ENCODE data around the gene AMH. TPM values are rescaled to one million over a fixed set of nuclear protein-coding genes. Genes with fewer than 3 reads are reported as not detected.
A peak's percentile ranks its signal among the peaks of the same experiment; 100 is the strongest.

AMH gene
- total RNA-seq, 2 experiments from 2014 or later = 14.8 to 49.7 TPM

DNA sequence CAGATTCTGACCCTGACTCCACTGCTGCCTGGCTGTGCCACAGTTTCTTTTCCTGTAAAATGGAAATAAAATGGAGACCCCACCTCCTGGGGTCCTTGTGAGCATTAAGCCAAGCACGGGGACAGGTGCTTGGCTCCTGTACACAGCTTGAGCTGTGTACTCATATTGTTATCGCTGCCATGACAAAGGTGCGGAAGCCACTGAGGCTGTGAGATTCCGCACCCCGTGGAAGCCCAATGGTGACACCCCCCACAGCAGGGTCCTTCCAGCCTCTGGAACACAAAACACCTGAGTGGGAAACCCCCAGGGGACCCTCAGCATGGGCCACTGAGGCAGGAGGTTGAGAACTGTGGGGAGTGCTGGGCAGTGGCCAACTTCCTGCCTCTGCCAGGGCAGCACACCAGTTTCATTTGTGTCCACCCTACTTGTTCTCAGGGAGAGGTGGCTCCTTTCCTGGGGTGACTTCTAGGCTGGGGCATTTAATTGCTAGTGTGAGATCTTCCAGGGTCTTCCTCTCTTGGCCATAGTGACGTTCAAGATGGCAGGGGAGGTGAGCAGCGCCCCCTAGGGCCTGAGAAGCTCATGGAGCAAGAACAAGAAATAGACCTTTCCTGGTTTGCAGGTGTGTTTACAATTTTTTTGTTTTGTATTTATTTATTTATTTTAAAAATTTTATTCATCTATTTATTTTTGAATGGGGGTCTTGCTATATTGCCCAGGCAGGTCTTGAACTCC, 12.5 kb downstream of the AMH start:
- H3K9me2 ChIP-seq (ENCODE audit: insufficient read depth, low read length) = no peaks in the 10 kb centered on the region
- H3K4me2 ChIP-seq (ENCODE audit: low read length) = no peak overlapping the region
- intact Hi-C loops (cut with micrococcal nuclease; ENCODE audit: unreplicated experiment) = no loop called here
- no peaks in the 10 kb centered on the region for H3K79me2 ChIP-seq (ENCODE audit: insufficient read depth, low read depth, low read length)
- H2AFZ ChIP-seq (ENCODE audit: low read length) = no peak overlapping the region
- POLR2A ChIA-PET = interaction anchor here (1.2 kb wide), 1 partner anchor 23 kb away, joined by 4 read pairs; no protein-coding TSS in a partner anchor
- H3K36me3 ChIP-seq (ENCODE audit: insufficient read depth, low read length) = no peaks in the 10 kb centered on the region
- peaks cover 60% of the 10 kb centered on the region for H3K4me1 ChIP-seq (ENCODE audit: insufficient read depth, low read length, poor library complexity, severe bottlenecking)
- H3K9me3 ChIP-seq (ENCODE audit: low read length) = 0 out of 2 replicates have a peak, but pooled peaks cover 6% of the 10 kb centered on the region
- no TSS peak for BruUV-seq (replicated peaks)
- H4K20me1 ChIP-seq (ENCODE audit: insufficient read depth, low read length) = no peaks in the 10 kb centered on the region
- no peak overlapping the region for H3K4me3 ChIP-seq (ENCODE audit: low read depth, low read length, poor library complexity, severe bottlenecking)
- DNase-seq (ENCODE audit: low spot score) = peak; percentile 71
- CTCF ChIA-PET (ENCODE audit: unreplicated experiment) = no interaction called here
- TF ChIP-seq, protein P1, sequence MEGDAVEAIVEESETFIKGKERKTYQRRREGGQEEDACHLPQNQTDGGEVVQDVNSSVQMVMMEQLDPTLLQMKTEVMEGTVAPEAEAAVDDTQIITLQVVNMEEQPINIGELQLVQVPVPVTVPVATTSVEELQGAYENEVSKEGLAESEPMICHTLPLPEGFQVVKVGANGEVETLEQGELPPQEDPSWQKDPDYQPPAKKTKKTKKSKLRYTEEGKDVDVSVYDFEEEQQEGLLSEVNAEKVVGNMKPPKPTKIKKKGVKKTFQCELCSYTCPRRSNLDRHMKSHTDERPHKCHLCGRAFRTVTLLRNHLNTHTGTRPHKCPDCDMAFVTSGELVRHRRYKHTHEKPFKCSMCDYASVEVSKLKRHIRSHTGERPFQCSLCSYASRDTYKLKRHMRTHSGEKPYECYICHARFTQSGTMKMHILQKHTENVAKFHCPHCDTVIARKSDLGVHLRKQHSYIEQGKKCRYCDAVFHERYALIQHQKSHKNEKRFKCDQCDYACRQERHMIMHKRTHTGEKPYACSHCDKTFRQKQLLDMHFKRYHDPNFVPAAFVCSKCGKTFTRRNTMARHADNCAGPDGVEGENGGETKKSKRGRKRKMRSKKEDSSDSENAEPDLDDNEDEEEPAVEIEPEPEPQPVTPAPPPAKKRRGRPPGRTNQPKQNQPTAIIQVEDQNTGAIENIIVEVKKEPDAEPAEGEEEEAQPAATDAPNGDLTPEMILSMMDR (conservative IDR thresholded peaks at IDR 0.05; ENCODE audit: low read length) = peak; percentile 88
- TF ChIP-seq EZH2phosphoT487 (IDR thresholded peaks at IDR 0.05; ENCODE audit: borderline replicate concordance, low read depth, low read length) = no peak
- H3K27ac ChIP-seq (ENCODE audit: low read depth, low read length, poor library complexity, severe bottlenecking) = no peak overlapping the region

GRCh38 chr19:2266183-2266993, 17.3 kb downstream of the AMH start:
- peaks cover 40% of the 10 kb centered on the region for H3K4me1 ChIP-seq (ENCODE audit: insufficient read depth, low read length, poor library complexity, severe bottlenecking)
- H3K4me3 ChIP-seq (ENCODE audit: low read depth, low read length, poor library complexity, severe bottlenecking) = peak overlapping the region; percentile 1
- H3K79me2 ChIP-seq (ENCODE audit: insufficient read depth, low read depth, low read length) = peaks cover 27% of the 10 kb centered on the region
- peaks cover 18% of the 10 kb centered on the region for H3K36me3 ChIP-seq (ENCODE audit: insufficient read depth, low read length)
- H4K20me1 ChIP-seq (ENCODE audit: insufficient read depth, low read length) = peaks cover 4% of the 10 kb centered on the region; the same call in 1 of the 2 replicates
- BruUV-seq (replicated peaks) = no TSS peak
- CTCF ChIA-PET (ENCODE audit: unreplicated experiment) = interaction anchor here (0.6 kb wide), 1 partner anchor 20 kb away, joined by 3 read pairs; no protein-coding TSS in a partner anchor
- peak overlapping the region; percentile 89 for H2AFZ ChIP-seq (ENCODE audit: low read length)
- peak; percentile 67 for DNase-seq (ENCODE audit: low spot score)
- H3K4me2 ChIP-seq (ENCODE audit: low read length) = peak overlapping the region; percentile 51
- intact Hi-C loops (cut with micrococcal nuclease; ENCODE audit: unreplicated experiment) = no loop called here
- H3K27ac ChIP-seq (ENCODE audit: low read depth, low read length, poor library complexity, severe bottlenecking) = peak overlapping the region; percentile 26
- no peaks in the 10 kb centered on the region for H3K9me2 ChIP-seq (ENCODE audit: insufficient read depth, low read length)
- TF ChIP-seq, protein P1 (conservative IDR thresholded peaks at IDR 0.05; ENCODE audit: low read length) = no peak
- TF ChIP-seq EZH2phosphoT487 (IDR thresholded peaks at IDR 0.05; ENCODE audit: borderline replicate concordance, low read depth, low read length) = no peak
- POLR2A ChIA-PET = interaction anchor here (0.7 kb wide), 2 partner anchors 93 to 128 kb away, joined by 3 to 4 read pairs; no protein-coding TSS in a partner anchor
- H3K9me3 ChIP-seq (ENCODE audit: low read length) = 0 out of 2 replicates have a peak, but pooled peaks cover 2% of the 10 kb centered on the region
